ENCODE data around the gene COL5A1. TPM values are rescaled to one million over a fixed set of nuclear protein-coding genes. Genes with fewer than 3 reads are reported as not detected.

COL5A1 gene
- total RNA-seq, 5 donors from 2014 or later (not counting 1 experiment from before 2014, with no cell fraction given): 0.18 to 2.3 (median 1.7) TPM

DNA sequence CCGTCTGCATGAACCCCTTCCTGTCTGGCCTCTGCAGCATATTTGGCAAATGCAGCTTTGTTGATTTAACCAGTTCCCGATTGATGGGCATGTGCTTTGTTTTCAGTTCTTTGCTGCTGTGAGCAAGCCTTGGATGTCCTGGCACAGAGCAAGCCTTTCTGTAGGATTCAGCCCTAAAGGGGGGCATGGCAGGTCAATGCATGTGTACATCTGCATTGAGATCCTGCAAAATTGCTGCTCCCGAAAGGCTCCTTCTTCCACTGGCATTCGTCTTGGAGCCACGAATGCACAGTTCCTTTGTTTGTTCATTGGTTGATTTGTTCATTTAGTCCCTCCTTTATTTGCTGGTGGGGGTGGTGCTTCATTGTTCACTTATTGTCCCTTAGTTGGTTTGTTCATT lies 34.8 kb downstream of the COL5A1 start:
- no peaks in the 10 kb centered on the region for H3K36me3 Mint-ChIP-seq
- H3K4me1 ChIP-seq (ENCODE audit: control insufficient read depth in 1 of 2, extremely low read depth in 1 of 2, insufficient read depth in 2 of 2, low read length in 2 of 2): no peaks in the 10 kb centered on the region
- H3K36me3 ChIP-seq (ENCODE audit: control insufficient read depth in 2 of 2, extremely low read depth in 1 of 2, insufficient read depth in 1 of 2, low read length in 1 of 2): no peaks in the 10 kb centered on the region
- H3K4me1 Mint-ChIP-seq: no peaks in the 10 kb centered on the region
- peaks cover 3 to 6% of the 10 kb centered on the region in 2 donors for H3K27me3 Mint-ChIP-seq
- no peak for ATAC-seq (replicated peaks in 1 of 4)
- H3K4me3 ChIP-seq (ENCODE audit: control insufficient read depth in 1 of 2, extremely low read depth in 1 of 2, low read length in 1 of 2): no peak overlapping the region
- no peak overlapping the region for H3K27ac ChIP-seq (ENCODE audit: low read length)
- ChIA-PET POLR2A (no interaction called here), CTCF (no interaction called here)
- peaks cover 10 to 23% (median 10%) of the 10 kb centered on the region in 3 donors for H3K9me3 Mint-ChIP-seq
- no peak overlapping the region for H3K4me3 Mint-ChIP-seq
- 86% methylated on average over 2 of the region's 5 CpGs for WGBS (ENCODE audit: insufficient coverage)
- DNase-seq: no peak
- H3K27me3 ChIP-seq (replicated peaks in 1 of 2; ENCODE audit: control insufficient read depth in 2 of 2, extremely low read depth in 1 of 2, insufficient read depth in 2 of 2, low read length in 1 of 2): peaks cover 0 to 13% of the 10 kb centered on the region in 2 experiments
- no peak overlapping the region for H3K27ac Mint-ChIP-seq
- no peaks in the 10 kb centered on the region for H3K9me3 ChIP-seq

DNA sequence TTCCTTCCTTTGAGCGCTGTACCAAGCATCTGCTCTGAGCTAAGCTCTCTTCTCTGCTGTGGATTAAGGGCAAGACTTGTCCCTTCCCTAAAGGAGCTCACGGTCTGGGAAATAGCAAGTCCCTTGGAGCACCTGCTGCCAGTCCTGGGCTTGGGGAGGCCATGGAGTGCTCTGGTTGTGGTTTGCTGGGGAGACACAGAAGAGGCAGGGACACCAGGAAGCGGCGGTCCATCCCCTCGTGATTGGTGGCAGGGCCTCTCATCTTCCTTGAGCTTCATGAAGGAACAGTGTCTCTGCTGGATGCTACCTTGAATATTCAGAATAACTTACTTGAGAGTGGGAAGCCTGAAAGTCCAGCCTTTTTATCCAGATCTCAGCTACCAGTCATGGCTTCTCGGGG lies 35.3 kb downstream of the COL5A1 start:
- H3K4me3 Mint-ChIP-seq: no peak overlapping the region
- WGBS (ENCODE audit: insufficient coverage): 88% methylated on average over 2 of the region's 6 CpGs
- H3K4me3 ChIP-seq (ENCODE audit: control insufficient read depth in 1 of 2, extremely low read depth in 1 of 2, low read length in 1 of 2): no peak overlapping the region
- DNase-seq (no peak), ATAC-seq (replicated peaks in 1 of 4) (no peak)
- ChIA-PET POLR2A (no interaction called here), CTCF (no interaction called here)
- H3K27me3 ChIP-seq (replicated peaks in 1 of 2; ENCODE audit: control insufficient read depth in 2 of 2, extremely low read depth in 1 of 2, insufficient read depth in 2 of 2, low read length in 1 of 2): peaks cover 0 to 13% of the 10 kb centered on the region in 2 experiments
- H3K27ac Mint-ChIP-seq: no peak overlapping the region
- no peaks in the 10 kb centered on the region for H3K36me3 ChIP-seq (ENCODE audit: control insufficient read depth in 2 of 2, extremely low read depth in 1 of 2, insufficient read depth in 1 of 2, low read length in 1 of 2)
- peaks cover 10 to 23% (median 10%) of the 10 kb centered on the region in 3 donors for H3K9me3 Mint-ChIP-seq
- peaks cover 2 to 6% of the 10 kb centered on the region in 2 donors for H3K27me3 Mint-ChIP-seq
- H3K4me1 Mint-ChIP-seq: no peaks in the 10 kb centered on the region
- no peaks in the 10 kb centered on the region for H3K9me3 ChIP-seq
- no peak overlapping the region for H3K27ac ChIP-seq (ENCODE audit: low read length)
- H3K36me3 Mint-ChIP-seq: no peaks in the 10 kb centered on the region
- H3K4me1 ChIP-seq (ENCODE audit: control insufficient read depth in 1 of 2, extremely low read depth in 1 of 2, insufficient read depth in 2 of 2, low read length in 2 of 2): no peaks in the 10 kb centered on the region

DNA sequence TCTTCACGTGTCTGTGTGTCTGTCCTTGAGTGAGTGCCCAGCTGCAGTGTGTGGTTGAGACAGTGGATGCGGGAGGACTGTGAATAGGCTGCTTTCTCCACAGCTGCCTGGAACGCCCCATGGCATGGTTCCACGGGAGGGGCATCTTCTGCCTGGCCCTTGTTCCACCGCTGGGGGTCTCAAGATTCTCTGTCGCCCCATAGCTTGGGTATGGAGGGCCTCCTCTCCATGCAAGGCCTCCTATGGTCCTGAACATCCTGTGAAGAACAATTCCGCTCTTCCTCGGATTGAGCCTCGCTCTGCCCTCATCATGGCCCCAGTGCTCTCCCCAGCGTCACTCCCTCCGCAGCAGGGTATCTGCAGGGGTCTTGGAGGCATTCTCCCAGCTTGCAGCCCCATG lies 36.1 kb downstream of the COL5A1 start:
- H3K4me3 Mint-ChIP-seq: no peak overlapping the region
- Histone ChIP-seq H3K4me1 (ENCODE audit: control insufficient read depth in 1 of 2, extremely low read depth in 1 of 2, insufficient read depth in 2 of 2, low read length in 2 of 2) (no peaks in the 10 kb centered on the region), H3K4me3 (ENCODE audit: control insufficient read depth in 1 of 2, extremely low read depth in 1 of 2, low read length in 1 of 2) (no peak overlapping the region), H3K9me3 (no peaks in the 10 kb centered on the region), H3K27me3 (replicated peaks in 1 of 2; ENCODE audit: control insufficient read depth in 2 of 2, extremely low read depth in 1 of 2, insufficient read depth in 2 of 2, low read length in 1 of 2) (peaks cover 0 to 13% of the 10 kb centered on the region in 2 experiments), H3K36me3 (ENCODE audit: control insufficient read depth in 2 of 2, extremely low read depth in 1 of 2, insufficient read depth in 1 of 2, low read length in 1 of 2) (no peaks in the 10 kb centered on the region), H3K27ac (ENCODE audit: low read length) (no peak overlapping the region)
- DNase-seq (no peak), ATAC-seq (replicated peaks in 1 of 4) (no peak)
- WGBS (ENCODE audit: insufficient coverage): 91% methylated on average over 10 of the region's 11 CpGs
- H3K9me3 Mint-ChIP-seq: peaks cover 10 to 23% (median 10%) of the 10 kb centered on the region in 3 donors
- peaks cover 2 to 6% of the 10 kb centered on the region in 2 donors for H3K27me3 Mint-ChIP-seq
- H3K4me1 Mint-ChIP-seq: no peaks in the 10 kb centered on the region
- H3K36me3 Mint-ChIP-seq: no peaks in the 10 kb centered on the region
- ChIA-PET POLR2A (no interaction called here), CTCF (no interaction called here)
- H3K27ac Mint-ChIP-seq: no peak overlapping the region

DNA sequence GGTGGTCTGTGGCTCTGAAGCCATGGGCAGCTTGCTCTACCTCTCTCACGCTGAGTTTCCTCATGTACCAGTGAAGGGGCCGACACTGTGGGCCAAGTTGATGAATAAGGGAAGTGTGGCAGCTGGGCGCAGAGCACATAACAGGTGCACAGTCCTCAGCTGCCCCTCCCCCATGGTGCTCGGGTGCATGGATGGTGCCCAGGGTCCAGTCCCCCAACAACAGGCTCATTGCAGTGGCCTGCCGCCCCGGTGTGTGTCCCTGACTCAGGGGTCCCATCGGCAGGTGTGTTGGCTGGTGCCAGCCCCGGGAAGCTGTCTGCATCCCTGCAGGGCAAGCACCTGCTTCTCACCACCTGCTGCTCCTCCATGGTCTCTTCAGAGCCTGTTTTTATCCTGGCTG lies 36.6 kb downstream of the COL5A1 start:
- H3K9me3 ChIP-seq: no peaks in the 10 kb centered on the region
- no peaks in the 10 kb centered on the region for H3K36me3 ChIP-seq (ENCODE audit: control insufficient read depth in 2 of 2, extremely low read depth in 1 of 2, insufficient read depth in 1 of 2, low read length in 1 of 2)
- no peak overlapping the region for H3K4me3 Mint-ChIP-seq
- peaks cover 10 to 23% (median 10%) of the 10 kb centered on the region in 3 donors for H3K9me3 Mint-ChIP-seq
- H3K4me1 Mint-ChIP-seq: no peaks in the 10 kb centered on the region
- H3K36me3 Mint-ChIP-seq: no peaks in the 10 kb centered on the region
- no peak overlapping the region for H3K4me3 ChIP-seq (ENCODE audit: control insufficient read depth in 1 of 2, extremely low read depth in 1 of 2, low read length in 1 of 2)
- ChIA-PET POLR2A (no interaction called here), CTCF (no interaction called here)
- no peak overlapping the region for H3K27ac Mint-ChIP-seq
- DNase-seq (no peak), ATAC-seq (replicated peaks in 1 of 4) (no peak)
- no peak overlapping the region for H3K27ac ChIP-seq (ENCODE audit: low read length)
- peaks cover 0 to 13% of the 10 kb centered on the region in 2 experiments for H3K27me3 ChIP-seq (replicated peaks in 1 of 2; ENCODE audit: control insufficient read depth in 2 of 2, extremely low read depth in 1 of 2, insufficient read depth in 2 of 2, low read length in 1 of 2)
- 64% methylated on average over 7 of the region's 8 CpGs for WGBS (ENCODE audit: insufficient coverage)
- H3K4me1 ChIP-seq (ENCODE audit: control insufficient read depth in 1 of 2, extremely low read depth in 1 of 2, insufficient read depth in 2 of 2, low read length in 2 of 2): no peaks in the 10 kb centered on the region
- peaks cover 2 to 6% of the 10 kb centered on the region in 2 donors for H3K27me3 Mint-ChIP-seq

DNA sequence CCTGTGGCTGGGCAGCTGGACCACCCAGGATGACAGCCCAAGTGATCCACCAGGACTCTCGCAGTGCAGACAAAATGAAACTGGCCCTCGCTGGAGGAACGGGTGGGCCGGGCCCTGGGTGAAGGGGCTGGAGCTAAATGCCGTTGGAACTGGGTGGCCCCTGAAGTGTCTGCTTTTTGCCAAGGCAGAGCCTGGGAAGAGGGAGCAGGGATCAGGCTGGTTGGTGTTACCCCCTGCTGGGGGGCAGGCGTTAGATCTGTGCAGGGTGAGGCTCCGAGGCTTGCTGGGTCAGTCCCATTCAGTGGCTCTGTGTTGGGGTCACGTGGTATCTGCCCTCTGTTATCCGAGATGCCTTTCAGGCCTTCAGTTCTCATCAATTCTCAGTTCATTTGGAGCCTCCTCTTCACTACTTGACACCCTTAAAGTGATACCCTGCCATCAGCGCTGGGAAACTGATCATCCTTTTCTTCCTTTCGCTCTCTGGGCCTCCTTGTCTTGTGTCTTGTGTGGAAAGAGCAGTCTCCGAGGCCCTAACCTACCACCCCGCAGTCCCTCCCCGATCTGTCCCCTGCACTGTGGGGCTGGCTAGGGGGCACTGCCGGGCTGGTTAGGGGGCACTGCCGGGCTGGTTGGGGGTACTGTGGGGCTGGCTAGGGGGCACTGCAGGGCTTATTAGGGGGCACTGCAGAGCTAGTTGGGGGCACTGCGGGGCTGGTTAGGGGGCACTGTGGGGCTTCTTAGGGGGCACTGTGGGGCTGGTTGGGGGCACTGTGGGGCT lies 37.3 kb downstream of the COL5A1 start:
- Mint-ChIP-seq H3K27me3 (peaks cover 2 to 6% of the 10 kb centered on the region in 2 donors), H3K9me3 (peaks cover 7 to 23% (median 10%) of the 10 kb centered on the region in 3 donors), H3K4me1 (no peaks in the 10 kb centered on the region), H3K27ac (no peak overlapping the region), H3K36me3 (no peaks in the 10 kb centered on the region), H3K4me3 (no peak overlapping the region)
- Histone ChIP-seq H3K36me3 (ENCODE audit: control insufficient read depth in 2 of 2, extremely low read depth in 1 of 2, insufficient read depth in 1 of 2, low read length in 1 of 2) (no peaks in the 10 kb centered on the region), H3K27me3 (replicated peaks in 1 of 2; ENCODE audit: control insufficient read depth in 2 of 2, extremely low read depth in 1 of 2, insufficient read depth in 2 of 2, low read length in 1 of 2) (peaks cover 0 to 13% of the 10 kb centered on the region in 2 experiments), H3K4me3 (ENCODE audit: control insufficient read depth in 1 of 2, extremely low read depth in 1 of 2, low read length in 1 of 2) (no peak overlapping the region), H3K9me3 (no peaks in the 10 kb centered on the region), H3K4me1 (ENCODE audit: control insufficient read depth in 1 of 2, extremely low read depth in 1 of 2, insufficient read depth in 2 of 2, low read length in 2 of 2) (no peaks in the 10 kb centered on the region), H3K27ac (ENCODE audit: low read length) (no peak overlapping the region)
- WGBS (ENCODE audit: insufficient coverage): 90% methylated on average over 9 of the region's 17 CpGs
- no peak for DNase-seq
- ChIA-PET POLR2A (no interaction called here), CTCF (no interaction called here)
- ATAC-seq (replicated peaks in 1 of 4): no peak

DNA sequence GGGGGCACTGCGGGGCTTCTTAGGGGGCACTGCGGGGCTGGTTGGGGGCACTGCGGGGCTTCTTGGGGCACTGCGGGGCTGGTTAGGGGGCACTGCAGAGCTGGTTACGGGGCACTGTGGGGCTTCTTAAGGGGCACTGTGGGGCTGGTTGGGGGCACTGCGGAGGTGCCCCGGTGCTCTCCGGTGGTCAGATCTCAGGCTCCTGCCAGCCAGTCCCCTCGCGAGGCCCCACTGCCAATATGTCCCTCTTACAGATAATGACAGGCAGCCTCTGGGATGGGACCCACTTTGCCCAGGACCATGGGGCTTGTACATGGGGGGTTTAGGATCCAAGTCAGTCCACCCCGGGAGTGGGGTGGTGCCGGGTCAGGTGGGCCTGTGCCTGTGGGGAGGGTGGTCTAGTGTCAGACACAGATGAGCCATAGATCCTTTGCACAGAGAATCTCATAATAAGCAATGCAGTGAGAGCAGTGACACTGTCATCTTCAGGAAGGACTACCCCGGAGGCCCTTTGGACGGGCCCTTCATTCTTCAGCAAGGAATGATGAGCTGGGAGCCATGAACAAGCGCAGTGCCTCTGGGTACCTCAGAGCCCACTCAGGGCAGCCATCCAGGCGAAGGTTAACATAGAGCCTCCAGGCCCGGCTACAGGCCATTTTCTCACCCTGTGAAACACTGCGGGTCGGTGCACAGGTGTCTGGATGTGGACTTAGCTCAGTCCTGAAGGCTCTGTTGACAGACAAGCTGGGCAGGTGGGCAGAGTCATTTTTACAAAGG lies 38.2 kb downstream of the COL5A1 start:
- ChIA-PET POLR2A (no interaction called here), CTCF (no interaction called here)
- Mint-ChIP-seq H3K4me1 (no peaks in the 10 kb centered on the region), H3K27me3 (peaks cover 0 to 6% of the 10 kb centered on the region in 2 donors), H3K9me3 (peaks cover 6 to 19% (median 10%) of the 10 kb centered on the region in 3 donors), H3K27ac (no peak overlapping the region), H3K36me3 (no peaks in the 10 kb centered on the region), H3K4me3 (no peak overlapping the region)
- Histone ChIP-seq H3K4me3 (ENCODE audit: control insufficient read depth in 1 of 2, extremely low read depth in 1 of 2, low read length in 1 of 2) (no peak overlapping the region), H3K27ac (ENCODE audit: low read length) (no peak overlapping the region), H3K9me3 (no peaks in the 10 kb centered on the region), H3K36me3 (ENCODE audit: control insufficient read depth in 2 of 2, extremely low read depth in 1 of 2, insufficient read depth in 1 of 2, low read length in 1 of 2) (no peaks in the 10 kb centered on the region), H3K4me1 (ENCODE audit: control insufficient read depth in 1 of 2, extremely low read depth in 1 of 2, insufficient read depth in 2 of 2, low read length in 2 of 2) (no peaks in the 10 kb centered on the region), H3K27me3 (replicated peaks in 1 of 2; ENCODE audit: control insufficient read depth in 2 of 2, extremely low read depth in 1 of 2, insufficient read depth in 2 of 2, low read length in 1 of 2) (peaks cover 0 to 13% of the 10 kb centered on the region in 2 experiments)
- no peak for DNase-seq
- WGBS (ENCODE audit: insufficient coverage): 83% methylated on average over 16 of the region's 19 CpGs
- no peak for ATAC-seq (replicated peaks in 1 of 4)

All from T-cell (primary cell).